Thoracic aorta (tissue), 2 donors: ENCODE measurements around the gene PI4KB. TPM values are rescaled to one million over a fixed set of nuclear protein-coding genes. Genes with fewer than 3 reads are reported as not detected.

Experiments
- ATAC-seq: fragments of 150-250 bp; one replicate; pipeline ENCODE4 v1.8.0; 2017; ENCODE audit warnings: low read depth; ENCODE audit not compliant: insufficient number of reproducible peaks, low FRiP score
- DNase-seq: peaks from one replicate; pipeline ENCODE4 v3.0.0-alpha.2; 2020; ENCODE audit warnings: low spot score
- H3K27ac ChIP-seq, 2 donors: fragments of 200-600 bp; sonication (generic); 1 replicate in 1 of 2; 2 replicates in 1 of 2; pipeline ENCODE4 v1.5.1; 2016; ENCODE audit warnings: mild to moderate bottlenecking in 2 of 2, moderate library complexity in 2 of 2
- H3K27me3 ChIP-seq: fragments of 200-600 bp; sonication (generic); replicated peaks from 2 replicates; pipeline ENCODE4 v1.6.0; 2016; ENCODE audit warnings: mild to moderate bottlenecking; ENCODE audit not compliant: insufficient read depth
- H3K36me3 ChIP-seq: fragments of 200-600 bp; sonication (generic); one replicate; pipeline ENCODE4 v1.5.1; 2016
- H3K4me1 ChIP-seq, 2 donors: fragments of 200-600 bp; sonication (generic); 1 replicate in 1 of 2; 2 replicates in 1 of 2; pipeline versions ENCODE4 v1.5.1 to v1.6.0; 2016; ENCODE audit warnings: low read depth in 2 of 2, mild to moderate bottlenecking in 1 of 2; ENCODE audit not compliant: control insufficient read depth in 1 of 2
- H3K4me3 ChIP-seq: fragments of 200-600 bp; sonication (generic); 2 replicates; pipeline ENCODE4 v1.5.1; 2016; ENCODE audit warnings: mild to moderate bottlenecking
- H3K9me3 ChIP-seq: fragments of 200-600 bp; sonication (generic); 2 replicates; pipeline ENCODE4 v1.5.1; 2016
- total RNA-seq, 2 donors: library from RNA; depleted of rRNA; stranded (reverse); fragments of >200 nt; gene quantifications; one replicate each; pipeline versions ENCODE4 v1.1.0 to v1.2.3, GENCODE V29; 2016
- TF ChIP-seq, protein P1 (sequence below): fragments of 200-600 bp; sonication (generic); IDR thresholded peaks from one replicate; pipeline ENCODE4 v1.5.1; 2019; ENCODE audit warnings: antibody characterized with exemption

Gene PI4KB
- total RNA-seq, 2 donors from 2014 or later = 60.1 to 63.1 TPM

DNA sequence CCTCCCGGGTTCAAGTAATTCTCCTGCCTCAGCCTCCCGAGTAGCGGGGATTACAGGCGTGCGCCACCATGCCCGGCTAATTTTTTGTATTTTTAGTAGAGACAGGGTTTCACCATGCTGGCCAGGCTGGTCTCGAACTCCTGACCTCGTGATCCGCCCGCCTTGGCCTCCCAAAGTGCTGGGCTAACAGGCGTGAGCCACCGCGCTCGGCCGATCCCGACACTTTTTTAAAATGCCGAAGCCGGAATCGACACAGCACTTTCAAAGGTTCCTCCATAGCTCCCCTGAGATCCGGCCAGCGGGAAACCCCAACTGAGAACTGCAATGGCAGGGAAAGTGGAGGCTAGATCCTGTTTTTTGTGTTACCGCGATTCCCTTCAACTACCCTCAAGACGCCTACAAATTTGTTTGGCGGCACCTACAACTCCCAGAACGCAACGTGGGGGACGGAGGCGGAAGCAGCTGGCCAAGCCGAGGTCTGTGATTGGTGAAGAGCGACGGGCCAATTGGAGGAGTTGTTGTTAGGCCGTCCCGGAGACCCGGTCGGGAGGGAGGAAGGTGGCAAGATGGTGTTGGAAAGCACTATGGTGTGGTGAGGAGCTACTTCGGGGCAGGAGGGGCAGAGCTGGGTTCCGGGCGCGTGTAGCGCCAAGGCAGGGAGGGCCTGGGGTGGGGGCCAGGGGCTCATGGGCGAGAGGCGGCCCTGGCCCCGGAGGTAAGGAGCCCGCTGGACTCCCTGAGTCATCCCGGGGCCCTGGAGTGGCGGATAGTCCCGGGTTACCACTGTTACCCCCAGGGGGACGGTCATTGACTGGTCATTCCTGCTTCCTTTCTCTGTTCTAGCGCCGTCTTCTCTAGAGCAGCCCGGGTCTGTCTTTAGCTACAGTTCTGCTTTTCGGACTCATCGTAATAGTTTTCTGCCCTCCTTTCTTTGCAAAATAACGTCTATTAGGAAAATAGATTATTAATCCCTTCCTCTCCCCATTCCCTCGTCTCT, 72.7 kb downstream of the PI4KB start, which contains the start of gene PSMD4:
Gene PSMD4 (plus strand): TSS at position 518 of the 997 bp plus-strand sequence. CDS start 49 bp downstream, at position 567.
- ATAC-seq (peak; percentile 97), DNase-seq (peak; percentile 88)
- Histone ChIP-seq H3K4me1 (peaks cover 9 to 11% of the 10 kb centered on the region in 2 donors), H3K27ac (peak within 1 kb of the TSS; percentile 61 to 74), H3K36me3 (no peaks in the 10 kb centered on the region), H3K27me3 (no peaks in the 10 kb centered on the region), H3K4me3 (peak within 1 kb of the TSS; percentile 89), H3K9me3 (no peaks in the 10 kb centered on the region)
- TF ChIP-seq, protein P1, sequence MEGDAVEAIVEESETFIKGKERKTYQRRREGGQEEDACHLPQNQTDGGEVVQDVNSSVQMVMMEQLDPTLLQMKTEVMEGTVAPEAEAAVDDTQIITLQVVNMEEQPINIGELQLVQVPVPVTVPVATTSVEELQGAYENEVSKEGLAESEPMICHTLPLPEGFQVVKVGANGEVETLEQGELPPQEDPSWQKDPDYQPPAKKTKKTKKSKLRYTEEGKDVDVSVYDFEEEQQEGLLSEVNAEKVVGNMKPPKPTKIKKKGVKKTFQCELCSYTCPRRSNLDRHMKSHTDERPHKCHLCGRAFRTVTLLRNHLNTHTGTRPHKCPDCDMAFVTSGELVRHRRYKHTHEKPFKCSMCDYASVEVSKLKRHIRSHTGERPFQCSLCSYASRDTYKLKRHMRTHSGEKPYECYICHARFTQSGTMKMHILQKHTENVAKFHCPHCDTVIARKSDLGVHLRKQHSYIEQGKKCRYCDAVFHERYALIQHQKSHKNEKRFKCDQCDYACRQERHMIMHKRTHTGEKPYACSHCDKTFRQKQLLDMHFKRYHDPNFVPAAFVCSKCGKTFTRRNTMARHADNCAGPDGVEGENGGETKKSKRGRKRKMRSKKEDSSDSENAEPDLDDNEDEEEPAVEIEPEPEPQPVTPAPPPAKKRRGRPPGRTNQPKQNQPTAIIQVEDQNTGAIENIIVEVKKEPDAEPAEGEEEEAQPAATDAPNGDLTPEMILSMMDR = peak; percentile 7

DNA sequence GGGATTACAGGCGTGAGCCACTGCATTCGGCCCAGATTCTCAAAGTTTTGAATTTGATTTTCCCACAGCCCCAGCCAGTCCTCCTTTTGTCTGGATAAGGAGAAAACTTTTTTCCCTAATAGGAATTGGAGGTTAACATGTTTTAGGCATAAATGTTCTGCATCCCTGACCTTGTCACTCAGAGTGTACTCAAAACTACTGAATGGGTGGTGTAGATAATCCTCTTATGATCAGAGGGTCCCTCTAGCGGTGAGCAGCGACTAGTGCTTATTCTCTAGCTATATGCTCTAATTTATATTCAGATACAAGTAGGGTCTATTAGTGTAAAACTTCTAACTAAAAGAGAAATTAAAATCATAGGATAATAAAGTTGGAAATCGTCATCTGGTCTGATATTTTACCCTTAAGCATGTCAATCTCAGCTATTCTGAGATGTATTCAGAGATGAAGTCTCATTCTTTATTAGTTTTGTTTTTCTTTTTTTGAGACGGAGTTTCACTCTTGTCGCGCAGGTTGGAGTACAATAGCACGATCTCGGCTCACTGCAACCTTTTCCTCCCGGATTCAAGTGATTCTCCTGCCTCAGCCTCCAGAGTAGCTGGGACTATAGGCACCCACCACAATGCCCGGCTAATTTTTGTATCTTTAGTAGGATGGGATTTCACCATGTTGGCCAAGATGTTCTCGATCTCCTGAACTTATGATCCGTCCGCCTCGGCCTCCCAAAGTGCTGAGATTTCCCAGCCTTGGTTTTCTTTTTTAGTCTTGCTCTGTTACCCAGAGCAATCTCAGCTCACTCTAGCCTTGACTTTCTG, 75.4 kb downstream of the PI4KB start:
- TF ChIP-seq, protein P1 = peak; percentile 82
- Histone ChIP-seq H3K36me3 (peaks cover 13% of the 10 kb centered on the region), H3K27me3 (no peaks in the 10 kb centered on the region), H3K4me1 (peaks cover 9 to 11% of the 10 kb centered on the region in 2 donors), H3K9me3 (no peaks in the 10 kb centered on the region), H3K4me3 (no peak overlapping the region), H3K27ac (no peak overlapping the region)
- DNase-seq = peak; percentile 46
- no peak for ATAC-seq

DNA sequence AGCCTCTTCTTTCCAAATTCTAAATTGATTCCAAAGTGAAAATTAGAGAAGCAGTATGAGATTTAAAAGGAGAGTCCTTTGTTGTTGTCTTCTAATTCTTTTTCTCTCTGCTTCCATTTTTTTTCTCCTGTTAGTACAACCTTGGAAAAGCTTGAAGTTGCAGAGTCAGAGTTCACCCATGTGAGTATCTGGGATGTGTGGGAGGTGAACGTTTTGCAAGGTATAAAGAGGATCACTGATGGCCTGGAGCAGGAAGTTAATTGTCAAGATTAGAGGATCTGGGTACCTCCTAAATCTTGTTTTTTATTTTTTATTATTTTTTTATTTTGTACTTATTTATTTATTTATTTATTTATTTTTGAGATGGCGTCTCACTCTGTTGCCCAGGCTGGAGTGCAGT, 80.4 kb downstream of the PI4KB start:
- Histone ChIP-seq H3K27ac (no peak overlapping the region), H3K4me1 (no peaks in the 10 kb centered on the region), H3K4me3 (no peak overlapping the region), H3K9me3 (no peaks in the 10 kb centered on the region), H3K36me3 (peaks cover 49% of the 10 kb centered on the region), H3K27me3 (no peaks in the 10 kb centered on the region)
- no peak for ATAC-seq
- no peak for DNase-seq
- TF ChIP-seq, protein P1 = no peak

DNA sequence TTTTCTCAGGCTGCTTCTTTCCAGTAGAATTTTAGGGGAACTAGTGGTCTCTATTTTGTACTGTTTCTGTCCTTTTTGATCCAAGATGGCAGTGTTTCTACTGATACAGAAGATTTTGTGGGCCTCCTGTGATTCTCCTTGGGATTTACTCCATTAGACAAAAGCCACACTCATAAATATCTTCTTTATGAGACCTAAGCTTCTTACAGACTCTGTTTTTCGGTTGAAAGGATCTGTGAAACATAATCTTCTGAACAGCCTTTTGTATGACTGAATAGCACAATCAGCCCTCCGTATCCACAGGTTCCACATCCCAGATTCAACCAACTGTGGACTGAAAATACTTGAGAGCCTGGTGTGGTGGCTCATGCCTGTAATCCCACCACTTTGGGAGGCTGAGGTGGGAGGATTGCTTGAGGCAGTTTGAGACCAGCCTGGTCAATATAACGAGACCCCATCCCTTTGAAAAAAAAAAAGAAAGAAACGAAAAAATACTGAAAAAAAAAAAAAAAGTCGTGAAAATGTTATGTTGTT, 83.5 kb downstream of the PI4KB start:
- TF ChIP-seq, protein P1 = no peak
- Histone ChIP-seq H3K4me1 (no peaks in the 10 kb centered on the region), H3K27me3 (no peaks in the 10 kb centered on the region), H3K27ac (no peak overlapping the region), H3K4me3 (no peak overlapping the region), H3K36me3 (peaks cover 75% of the 10 kb centered on the region), H3K9me3 (no peaks in the 10 kb centered on the region)
- DNase-seq (no peak), ATAC-seq (no peak)
